Neural cell (in vitro differentiated cells): ENCODE data around the gene GLB1L2. TPM values are rescaled to one million over a fixed set of nuclear protein-coding genes. Genes with fewer than 3 reads are reported as not detected.

ENCODE experiments used
- H2AFZ ChIP-seq: fragments of 200-600, 300-800 bp; sonication (generic), shearing (Covaris generic); 2 replicates; pipeline ENCODE4 v1.6.0; 2014; ENCODE audit warnings: low read depth, mild to moderate bottlenecking, antibody characterized with exemption, low read length, moderate library complexity
- H3F3A ChIP-seq: fragments of 200-600 bp; shearing (Covaris generic); 2 replicates; pipeline ENCODE4 v1.6.1; 2016; ENCODE audit warnings: mild to moderate bottlenecking, moderate library complexity, mixed read lengths, antibody characterized with exemption, low read length; ENCODE audit not compliant: insufficient read depth, poor library complexity, severe bottlenecking
- H3K27ac ChIP-seq: fragments of 200-600, 300-800 bp; sonication (generic), shearing (Covaris generic); 2 replicates; pipeline ENCODE4 v1.5.1; 2014; ENCODE audit warnings: mild to moderate bottlenecking, low read length, moderate library complexity
- H3K27me3 ChIP-seq: fragments of 300-800, 200-600 bp; sonication (generic), shearing (Covaris generic); 2 replicates; pipeline ENCODE4 v1.6.0; 2014; ENCODE audit warnings: mild to moderate bottlenecking, low read depth, low read length, moderate library complexity; ENCODE audit not compliant: insufficient read depth
- H3K36me3 ChIP-seq: fragments of 300-800, 200-600 bp; sonication (generic), shearing (Covaris generic); 2 replicates; pipeline ENCODE4 v1.5.1; 2014; ENCODE audit warnings: mild to moderate bottlenecking, antibody characterized with exemption, low read length, moderate library complexity; ENCODE audit not compliant: insufficient read depth
- H3K4me2 ChIP-seq: fragments of 300-800, 200-600 bp; sonication (generic), shearing (Covaris generic); 2 replicates; pipeline ENCODE4 v1.6.0; 2014; ENCODE audit warnings: mild to moderate bottlenecking, low read length
- H3K4me3 ChIP-seq: fragments of 300-800, 200-600 bp; sonication (generic), shearing (Covaris generic); 2 replicates; pipeline ENCODE4 v1.5.1; 2014; ENCODE audit warnings: mild to moderate bottlenecking, low read length, moderate library complexity
- H3K79me2 ChIP-seq: fragments of 200-600 bp; shearing (Covaris generic); replicated peaks from 2 replicates; pipeline ENCODE4 v1.6.0; 2014; ENCODE audit warnings: mild to moderate bottlenecking, low read length, moderate library complexity; ENCODE audit not compliant: insufficient read depth
- H3K9ac ChIP-seq: fragments of 300-800, 200-600 bp; sonication (generic), shearing (Covaris generic); 2 replicates; pipeline ENCODE4 v1.6.1; 2016; ENCODE audit warnings: mild to moderate bottlenecking, low read length, mixed read lengths
- H3K9me2 ChIP-seq: fragments of 200-600 bp; shearing (Covaris generic); 2 replicates; pipeline ENCODE4 v1.6.1; 2016; ENCODE audit warnings: mild to moderate bottlenecking, low read length, mixed read lengths; ENCODE audit not compliant: insufficient read depth
- H3K9me3 ChIP-seq: fragments of 200-600, 300-800 bp; sonication (generic), shearing (Covaris generic); 2 replicates; pipeline ENCODE4 v1.6.1; 2016; ENCODE audit warnings: mild to moderate bottlenecking, mixed run types, low read length, moderate library complexity, mixed read lengths
- H4K20me1 ChIP-seq: fragments of 200-600 bp; shearing (Covaris generic); 2 replicates; pipeline ENCODE4 v1.6.1; 2016; ENCODE audit warnings: mild to moderate bottlenecking, mixed run types; ENCODE audit not compliant: insufficient read depth
- CTCF ChIP-seq: fragments of 450-650 bp; IDR thresholded peaks from 2 replicates; pipeline ENCODE4 v1.5.1; 2014; ENCODE audit warnings: antibody characterized with exemption, mild to moderate bottlenecking, moderate library complexity; ENCODE audit not compliant: poor library complexity, severe bottlenecking
- EP300 ChIP-seq: fragments of 450-650 bp; conservative IDR thresholded peaks from 2 replicates; pipeline ENCODE4 v1.6.1; 2014; ENCODE audit warnings: antibody characterized with exemption, mild to moderate bottlenecking, moderate library complexity; ENCODE audit not compliant: poor library complexity, severe bottlenecking
- EZH2 ChIP-seq: fragments of 200-600, 300-800 bp; shearing (Covaris generic), sonication (generic); IDR thresholded peaks from 2 replicates; pipeline ENCODE4 v1.6.1; 2014; ENCODE audit warnings: antibody characterized with exemption, low read length, borderline replicate concordance, mild to moderate bottlenecking; ENCODE audit not compliant: insufficient read depth, poor library complexity, severe bottlenecking
- MXI1 ChIP-seq: fragments of 450-650 bp; conservative IDR thresholded peaks from 2 replicates; pipeline ENCODE4 v1.6.1; 2014; ENCODE audit warnings: antibody characterized with exemption, mild to moderate bottlenecking; ENCODE audit not compliant: poor library complexity, severe bottlenecking
- POLR2AphosphoS5 ChIP-seq: IDR thresholded peaks from 2 replicates; pipeline ENCODE4 v1.6.1; 2012
- RAD21 ChIP-seq: fragments of 450-650 bp; conservative IDR thresholded peaks from 2 replicates; pipeline ENCODE4 v1.6.1; 2014; ENCODE audit warnings: antibody characterized with exemption, mild to moderate bottlenecking, moderate library complexity
- REST ChIP-seq: IDR thresholded peaks from 2 replicates; pipeline ENCODE4 v1.6.1; 2012; ENCODE audit warnings: borderline replicate concordance
- SMC3 ChIP-seq: fragments of 450-650 bp; conservative IDR thresholded peaks from 2 replicates; pipeline ENCODE4 v1.6.1; 2014; ENCODE audit warnings: antibody characterized with exemption, mild to moderate bottlenecking, moderate library complexity; ENCODE audit not compliant: poor library complexity
- TAF1 ChIP-seq: IDR thresholded peaks from 2 replicates; pipeline ENCODE4 v1.6.1; 2012; ENCODE audit warnings: low read depth
- polyA plus RNA-seq: library from polyadenylated mRNA; depleted of rRNA; stranded (reverse); fragments of >200 nt; gene quantifications from 2 replicates; pipeline ENCODE4 v1.2.3, GENCODE V29; 2014

GLB1L2 gene
- polyA plus RNA-seq, 1 donor from 2014 or later, result 1.6 TPM

- Histone ChIP-seq H3K9ac (no peak overlapping the region), H3K36me3 (no peaks in the 10 kb centered on the region), H3F3A (no peaks in the 10 kb centered on the region), H3K9me2 (no peaks in the 10 kb centered on the region), H4K20me1 (no peaks in the 10 kb centered on the region), H3K4me3 (no peak overlapping the region), H3K27me3 (no peaks in the 10 kb centered on the region), H3K9me3 (no peaks in the 10 kb centered on the region), H3K79me2 (peaks cover 22% of the 10 kb centered on the region), H2AFZ (no peak overlapping the region), H3K4me2 (no peak overlapping the region), H3K27ac (no peak overlapping the region)
- TF ChIP-seq REST (no peak), MXI1 (no peak), TAF1 (no peak), POLR2AphosphoS5 (no peak), RAD21 (no peak), SMC3 (no peak), EZH2 (no peak), EP300 (no peak), CTCF (no peak)
Observed at GRCh38 chr11:134395002-134395401, 63.2 kb downstream of the GLB1L2 start.

- no peak overlapping the region for H3K27ac ChIP-seq
- no peak overlapping the region for H3K9ac ChIP-seq
- H3K4me3 ChIP-seq, result no peak overlapping the region
Observed at GRCh38 chr11:134397304-134398078, 65.7 kb downstream of the GLB1L2 start.

More at GRCh38 chr11:134397304-134398078, 65.7 kb downstream of the GLB1L2 start:
- no peak overlapping the region for H3K4me2 ChIP-seq
- H3F3A ChIP-seq, result no peaks in the 10 kb centered on the region
- H3K36me3 ChIP-seq, result no peaks in the 10 kb centered on the region
- H3K9me2 ChIP-seq, result no peaks in the 10 kb centered on the region
- no peaks in the 10 kb centered on the region for H3K27me3 ChIP-seq
- H2AFZ ChIP-seq, result no peak overlapping the region
- peaks cover 6% of the 10 kb centered on the region for H3K9me3 ChIP-seq
- H4K20me1 ChIP-seq, result no peaks in the 10 kb centered on the region
- no peak for TF ChIP-seq SMC3
- no peak for TF ChIP-seq TAF1
- TF ChIP-seq CTCF, result no peak
- TF ChIP-seq REST, result no peak
- no peak for TF ChIP-seq EP300
- TF ChIP-seq RAD21, result no peak
- no peak for TF ChIP-seq MXI1
- no peak for TF ChIP-seq EZH2
- no peak for TF ChIP-seq POLR2AphosphoS5
- peaks cover 33% of the 10 kb centered on the region for H3K79me2 ChIP-seq
